Measurements from ENCODE around the gene DNASE2.

Gene DNASE2

DNA sequence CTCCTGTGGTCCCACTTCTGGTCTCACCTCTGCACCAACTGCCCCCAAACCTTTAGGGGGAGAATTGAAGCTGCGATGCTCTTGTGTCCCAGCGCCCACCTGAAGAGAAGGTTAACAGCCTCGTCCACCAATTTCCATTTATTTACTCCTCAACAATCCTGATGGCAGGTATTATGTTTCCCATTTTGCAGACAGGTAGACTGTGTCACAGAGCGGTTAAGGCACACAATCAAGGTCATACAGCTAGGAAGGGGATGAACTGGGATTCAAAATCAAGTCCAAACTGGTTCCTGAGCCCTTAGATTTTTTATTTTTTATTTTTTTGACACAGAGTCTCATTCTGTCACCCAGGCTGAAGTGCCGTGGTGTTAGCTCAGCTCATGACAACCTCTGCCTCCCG lies 6.2 kb downstream of the DNASE2 start:
- Histone ChIP-seq H3K9me2 (replicated peaks; ENCODE audit: insufficient read depth, low read length) (no peaks in the 10 kb centered on the region), H3K79me2 (ENCODE audit: insufficient read depth, low read length) (peaks cover 1% of the 10 kb centered on the region; the same call in 1 of the 2 replicates), H3K9ac (ENCODE audit: low read length) (no peak overlapping the region), H3K4me2 (ENCODE audit: low read depth, low read length, poor library complexity, severe bottlenecking) (no peak overlapping the region), H3K9me3 (ENCODE audit: insufficient read depth, low read length) (no peaks in the 10 kb centered on the region), H3K27me3 (ENCODE audit: low read length) (no peaks in the 10 kb centered on the region), H2AFZ (ENCODE audit: low read depth, low read length, severe bottlenecking) (no peak overlapping the region), H3K4me3 (ENCODE audit: insufficient read depth, low read length, poor library complexity, severe bottlenecking) (no peak overlapping the region), H3K27ac (ENCODE audit: low read depth, low read length) (no peak overlapping the region), H4K20me1 (ENCODE audit: low read depth, low read length) (no peaks in the 10 kb centered on the region), H3F3A (ENCODE audit: insufficient read depth) (peaks cover 5% of the 10 kb centered on the region; the same call in 1 of the 2 replicates), H3K36me3 (ENCODE audit: low read length) (no peaks in the 10 kb centered on the region)
- TF ChIP-seq EZH2phosphoT487 (conservative IDR thresholded peaks at IDR 0.05; ENCODE audit: low read length): no peak
- TF ChIP-seq, protein P1, sequence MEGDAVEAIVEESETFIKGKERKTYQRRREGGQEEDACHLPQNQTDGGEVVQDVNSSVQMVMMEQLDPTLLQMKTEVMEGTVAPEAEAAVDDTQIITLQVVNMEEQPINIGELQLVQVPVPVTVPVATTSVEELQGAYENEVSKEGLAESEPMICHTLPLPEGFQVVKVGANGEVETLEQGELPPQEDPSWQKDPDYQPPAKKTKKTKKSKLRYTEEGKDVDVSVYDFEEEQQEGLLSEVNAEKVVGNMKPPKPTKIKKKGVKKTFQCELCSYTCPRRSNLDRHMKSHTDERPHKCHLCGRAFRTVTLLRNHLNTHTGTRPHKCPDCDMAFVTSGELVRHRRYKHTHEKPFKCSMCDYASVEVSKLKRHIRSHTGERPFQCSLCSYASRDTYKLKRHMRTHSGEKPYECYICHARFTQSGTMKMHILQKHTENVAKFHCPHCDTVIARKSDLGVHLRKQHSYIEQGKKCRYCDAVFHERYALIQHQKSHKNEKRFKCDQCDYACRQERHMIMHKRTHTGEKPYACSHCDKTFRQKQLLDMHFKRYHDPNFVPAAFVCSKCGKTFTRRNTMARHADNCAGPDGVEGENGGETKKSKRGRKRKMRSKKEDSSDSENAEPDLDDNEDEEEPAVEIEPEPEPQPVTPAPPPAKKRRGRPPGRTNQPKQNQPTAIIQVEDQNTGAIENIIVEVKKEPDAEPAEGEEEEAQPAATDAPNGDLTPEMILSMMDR (IDR thresholded peaks at IDR 0.05; ENCODE audit: insufficient read depth, low read length, poor library complexity, severe bottlenecking): no peak

DNA sequence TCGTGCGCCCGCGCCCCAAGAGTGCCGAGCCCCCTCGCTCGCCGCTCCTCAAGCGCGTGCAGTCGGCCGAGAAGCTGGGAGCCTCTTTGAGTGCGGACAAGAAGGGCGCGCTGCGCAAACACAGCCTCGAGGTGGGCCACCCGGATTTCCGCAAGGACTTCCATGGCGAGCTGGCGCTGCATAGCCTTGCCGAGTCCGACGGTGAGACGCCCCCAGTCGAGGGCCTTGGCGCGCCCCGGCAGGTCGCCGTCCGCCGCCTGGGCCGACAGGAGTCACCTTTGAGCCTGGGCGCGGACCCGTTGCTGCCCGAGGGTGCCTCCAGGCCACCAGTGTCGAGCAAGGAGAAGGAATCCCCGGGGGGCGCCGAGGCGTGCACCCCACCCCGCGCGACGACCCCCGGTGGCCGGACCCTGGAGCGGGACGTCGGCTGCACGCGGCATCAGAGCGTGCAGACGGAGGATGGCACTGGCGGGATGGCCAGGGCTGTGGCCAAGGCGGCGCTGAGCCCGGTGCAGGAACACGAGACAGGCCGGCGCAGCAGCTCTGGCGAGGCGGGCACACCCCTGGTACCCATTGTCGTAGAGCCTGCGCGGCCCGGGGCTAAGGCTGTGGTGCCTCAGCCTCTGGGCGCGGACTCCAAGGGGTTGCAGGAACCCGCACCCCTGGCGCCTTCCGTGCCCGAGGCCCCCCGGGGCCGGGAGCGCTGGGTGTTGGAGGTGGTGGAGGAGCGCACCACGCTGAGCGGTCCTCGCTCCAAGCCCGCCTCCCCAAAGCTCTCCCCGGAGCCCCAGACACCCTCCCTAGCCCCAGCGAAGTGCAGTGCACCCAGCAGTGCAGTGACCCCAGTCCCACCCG lies 7.1 kb downstream of the DNASE2 start:
- no peaks in the 10 kb centered on the region for H4K20me1 ChIP-seq (ENCODE audit: low read depth, low read length)
- H3K9ac ChIP-seq (ENCODE audit: low read length): no peak overlapping the region
- H3K36me3 ChIP-seq (ENCODE audit: low read length): no peaks in the 10 kb centered on the region
- no peaks in the 10 kb centered on the region for H3K9me3 ChIP-seq (ENCODE audit: insufficient read depth, low read length)
- H3K4me3 ChIP-seq (ENCODE audit: insufficient read depth, low read length, poor library complexity, severe bottlenecking): no peak overlapping the region
- TF ChIP-seq, protein P1 (IDR thresholded peaks at IDR 0.05; ENCODE audit: insufficient read depth, low read length, poor library complexity, severe bottlenecking): no peak
- TF ChIP-seq EZH2phosphoT487 (conservative IDR thresholded peaks at IDR 0.05; ENCODE audit: low read length): no peak
- H3K9me2 ChIP-seq (replicated peaks; ENCODE audit: insufficient read depth, low read length): no peaks in the 10 kb centered on the region
- no peak overlapping the region for H2AFZ ChIP-seq (ENCODE audit: low read depth, low read length, severe bottlenecking)
- H3K27ac ChIP-seq (ENCODE audit: low read depth, low read length): no peak overlapping the region
- peaks cover 5% of the 10 kb centered on the region; the same call in 1 of the 2 replicates for H3F3A ChIP-seq (ENCODE audit: insufficient read depth)
- H3K27me3 ChIP-seq (ENCODE audit: low read length): no peaks in the 10 kb centered on the region
- H3K79me2 ChIP-seq (ENCODE audit: insufficient read depth, low read length): no peaks in the 10 kb centered on the region
- H3K4me2 ChIP-seq (ENCODE audit: low read depth, low read length, poor library complexity, severe bottlenecking): no peak overlapping the region

DNA sequence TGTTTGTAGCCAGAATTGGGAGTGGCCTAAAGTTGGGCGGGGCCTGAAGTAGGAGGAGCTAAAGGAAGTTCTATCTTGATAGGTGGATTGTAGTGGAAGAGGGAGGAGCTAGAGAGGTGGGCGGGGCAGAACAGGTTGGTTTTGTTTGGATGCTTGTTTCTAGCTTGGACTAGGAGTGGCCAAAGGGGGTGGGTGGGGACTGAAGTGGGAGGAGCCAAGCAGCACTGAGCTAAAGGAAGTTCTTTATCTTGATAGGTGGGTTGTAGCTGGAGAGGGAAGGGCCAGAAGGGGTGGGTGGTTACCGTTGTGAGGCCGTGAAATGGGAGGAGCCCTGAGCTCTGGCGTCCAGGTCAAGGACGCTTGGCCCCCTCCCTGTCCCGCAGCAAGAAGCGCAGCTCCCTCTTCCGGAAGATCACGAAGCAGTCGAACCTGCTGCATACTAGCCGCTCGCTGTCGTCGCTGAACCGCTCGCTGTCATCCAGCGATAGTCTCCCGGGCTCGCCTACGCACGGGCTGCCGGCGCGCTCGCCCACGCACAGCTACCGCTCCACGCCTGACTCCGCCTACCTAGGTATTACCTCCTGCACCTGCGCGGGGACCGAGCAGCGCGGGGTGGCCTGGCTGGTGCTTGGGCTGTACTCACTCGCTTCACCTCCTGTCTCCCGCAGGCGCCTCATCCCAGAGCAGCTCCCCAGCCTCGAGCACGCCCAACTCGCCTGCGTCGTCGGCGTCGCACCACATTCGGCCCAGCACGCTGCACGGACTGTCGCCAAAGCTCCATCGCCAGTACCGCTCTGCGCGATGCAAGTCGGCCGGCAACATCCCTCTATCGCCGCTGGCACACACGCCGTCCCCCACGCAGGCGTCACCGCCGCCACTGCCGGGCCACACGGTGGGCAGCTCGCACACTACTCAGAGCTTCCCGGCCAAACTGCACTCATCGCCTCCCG lies 8.0 kb downstream of the DNASE2 start:
- Histone ChIP-seq H3K36me3 (ENCODE audit: low read length) (no peaks in the 10 kb centered on the region), H3K9me3 (ENCODE audit: insufficient read depth, low read length) (no peaks in the 10 kb centered on the region), H3F3A (ENCODE audit: insufficient read depth) (peaks cover 5% of the 10 kb centered on the region; the same call in 1 of the 2 replicates), H3K79me2 (ENCODE audit: insufficient read depth, low read length) (no peaks in the 10 kb centered on the region), H3K27ac (ENCODE audit: low read depth, low read length) (no peak overlapping the region), H3K9me2 (replicated peaks; ENCODE audit: insufficient read depth, low read length) (no peaks in the 10 kb centered on the region), H3K9ac (ENCODE audit: low read length) (no peak overlapping the region), H3K4me2 (ENCODE audit: low read depth, low read length, poor library complexity, severe bottlenecking) (no peak overlapping the region), H3K27me3 (ENCODE audit: low read length) (no peaks in the 10 kb centered on the region), H2AFZ (ENCODE audit: low read depth, low read length, severe bottlenecking) (no peak overlapping the region), H3K4me3 (ENCODE audit: insufficient read depth, low read length, poor library complexity, severe bottlenecking) (no peak overlapping the region), H4K20me1 (ENCODE audit: low read depth, low read length) (no peaks in the 10 kb centered on the region)
- no peak for TF ChIP-seq EZH2phosphoT487 (conservative IDR thresholded peaks at IDR 0.05; ENCODE audit: low read length)
- TF ChIP-seq, protein P1 (IDR thresholded peaks at IDR 0.05; ENCODE audit: insufficient read depth, low read length, poor library complexity, severe bottlenecking): no peak
